ENCODE results near the gene POPDC2.

GRCh38 chr3:119632829-119633228 is 27.6 kb downstream of the POPDC2 start:
- no peak for TF ChIP-seq ZFP3 (CRISPR knock-in tag; IDR thresholded peaks at IDR 0.05)
- no peak for TF ChIP-seq SNAI2 (CRISPR knock-in tag; IDR thresholded peaks at IDR 0.05)
- TF ChIP-seq RARB (CRISPR knock-in tag; IDR thresholded peaks at IDR 0.05), result no peak
- TF ChIP-seq ZNF565 (CRISPR knock-in tag; conservative IDR thresholded peaks at IDR 0.05; ENCODE audit: low read depth), result no peak
- no peak for TF ChIP-seq PATZ1 (CRISPR knock-in tag; IDR thresholded peaks at IDR 0.05; ENCODE audit: borderline replicate concordance)
- no peak for TF ChIP-seq ARNTL (CRISPR knock-in tag; IDR thresholded peaks at IDR 0.05; ENCODE audit: borderline replicate concordance, low read depth)
- TF ChIP-seq GLIS3 (CRISPR knock-in tag; IDR thresholded peaks at IDR 0.05), result no peak
- TF ChIP-seq ISL1 (CRISPR knock-in tag; IDR thresholded peaks at IDR 0.05), result no peak
- no peak for TF ChIP-seq ZC3H10 (CRISPR knock-in tag; IDR thresholded peaks at IDR 0.05)
- no peak for TF ChIP-seq TOX (CRISPR knock-in tag; IDR thresholded peaks at IDR 0.05; ENCODE audit: borderline replicate concordance)
- no peak for TF ChIP-seq ZNF70 (CRISPR knock-in tag; IDR thresholded peaks at IDR 0.05)
- no peak for TF ChIP-seq ESRRG (CRISPR knock-in tag; IDR thresholded peaks at IDR 0.05)
